Effector memory CD8-positive, alpha-beta T cell (primary cell): ENCODE data around the gene RNPS1.

Experiments
- ATAC-seq: fragments of 150-1000 bp; cut with Tn5 transposase; replicated peaks from 2 replicates; pipeline ENCODE4 v1.10.0; 2021; ENCODE audit warnings: mild to moderate bottlenecking, moderate library complexity
- DNase-seq, 3 experiments: peaks; one replicate each; pipeline ENCODE4 v3.0.0; 2021
- H3K27ac Mint-ChIP-seq, 2 donors: one replicate each; pipeline ENCODE4 v1.8.0; 2022; ENCODE audit warnings: mild to moderate bottlenecking in 2 of 2, mixed read lengths in 2 of 2, moderate library complexity in 2 of 2
- H3K27me3 Mint-ChIP-seq, 2 donors: one replicate each; pipeline ENCODE4 v1.8.0; 2022; ENCODE audit warnings: mixed read lengths in 2 of 2
- H3K36me3 Mint-ChIP-seq: one replicate; pipeline ENCODE4 v1.8.0; 2022; ENCODE audit warnings: mild to moderate bottlenecking, moderate library complexity, mixed read lengths; ENCODE audit not compliant: insufficient read depth
- H3K4me1 Mint-ChIP-seq, 2 donors: one replicate each; pipeline ENCODE4 v1.8.0; 2022; ENCODE audit warnings: low read depth in 2 of 2, mixed read lengths in 2 of 2
- H3K4me3 Mint-ChIP-seq, 2 donors: one replicate each; pipeline ENCODE4 v1.8.0; 2022; ENCODE audit warnings: mild to moderate bottlenecking in 2 of 2, mixed read lengths in 2 of 2, moderate library complexity in 2 of 2
- H3K9me3 Mint-ChIP-seq, 2 donors: one replicate each; pipeline ENCODE4 v1.8.0; 2022; ENCODE audit warnings: mixed read lengths in 2 of 2

The RNPS1 gene

DNA sequence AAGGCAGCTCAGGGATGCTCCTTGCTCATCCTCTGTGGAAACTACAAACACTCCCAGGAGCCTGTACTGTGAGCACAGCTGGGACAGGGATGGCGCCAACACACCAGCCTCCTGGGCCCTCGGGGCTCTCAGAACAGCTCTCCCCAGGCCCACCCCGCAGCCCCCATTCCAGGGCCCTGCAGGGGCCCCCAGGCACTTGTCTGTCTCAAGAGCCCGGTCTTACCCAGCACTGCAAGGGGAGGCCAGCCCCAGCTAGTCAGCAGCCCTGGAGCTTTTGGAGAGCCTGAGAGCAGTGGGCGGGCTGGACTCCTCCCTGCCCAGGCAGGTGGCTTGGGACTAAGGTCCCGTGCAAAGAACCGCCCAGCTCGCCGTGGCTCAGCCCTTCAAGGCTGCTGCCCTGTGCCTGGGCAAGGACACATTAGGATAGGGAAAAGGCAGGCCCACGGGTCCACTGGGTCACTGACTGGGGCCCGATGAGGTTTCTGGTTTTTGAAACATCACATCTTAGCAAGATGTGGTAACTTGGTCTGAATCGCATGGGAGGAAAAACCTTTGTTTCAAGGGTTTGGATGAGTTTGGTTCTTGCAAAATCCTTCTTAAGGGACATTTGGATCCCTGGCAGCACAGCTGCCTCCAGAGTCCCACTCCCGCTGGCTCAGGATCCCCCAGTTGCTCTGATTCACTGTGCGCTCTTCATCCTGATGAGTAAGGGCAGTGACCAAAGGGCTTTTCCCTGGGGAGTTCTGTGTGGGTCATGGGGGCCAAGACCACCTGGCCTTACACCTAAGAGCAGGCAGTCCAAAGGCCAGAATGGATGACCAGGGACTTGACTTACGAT, 28.9 kb downstream of the RNPS1 start:
- Mint-ChIP-seq H3K36me3 (peaks cover 6% of the 10 kb centered on the region), H3K4me1 (no peaks in the 10 kb centered on the region), H3K4me3 (no peak overlapping the region), H3K27me3 (no peaks in the 10 kb centered on the region), H3K27ac (no peak overlapping the region), H3K9me3 (no peaks in the 10 kb centered on the region)
- DNase-seq (no peak), ATAC-seq (no peak)

DNA sequence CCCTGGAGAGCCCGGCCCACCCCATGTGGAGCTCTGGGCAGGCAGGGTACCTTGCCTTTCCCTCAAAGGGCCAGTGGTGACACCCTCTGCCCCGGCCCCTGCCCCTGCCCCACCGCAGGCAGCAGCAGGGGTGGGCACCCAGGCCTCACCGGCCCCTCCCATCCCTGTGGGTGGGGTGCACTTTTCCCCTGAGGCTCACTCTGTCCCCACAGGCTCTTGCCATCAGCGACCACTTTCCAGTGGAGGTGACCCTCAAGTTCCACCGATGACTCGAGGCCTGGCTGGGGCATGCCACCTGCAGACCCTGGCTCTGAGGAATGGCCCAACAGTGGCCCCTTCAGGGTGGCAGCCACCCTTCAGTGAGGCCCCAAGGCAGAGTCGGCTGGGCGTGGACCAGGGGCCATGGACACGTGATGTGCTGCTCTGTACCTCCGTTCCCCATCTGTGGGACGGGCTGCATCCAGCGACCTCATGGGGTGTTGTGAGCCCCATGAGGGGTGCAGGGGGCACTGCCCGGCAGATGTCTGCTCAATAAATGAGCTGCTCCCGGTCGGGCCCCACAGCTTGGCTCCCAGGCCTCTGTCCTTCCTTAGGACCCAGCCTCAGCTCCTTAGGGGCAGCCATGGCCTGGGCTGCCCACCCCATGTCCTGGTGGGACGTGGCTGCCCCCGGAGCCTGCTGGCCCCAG, 29.6 kb downstream of the RNPS1 start:
- H3K27me3 Mint-ChIP-seq = no peaks in the 10 kb centered on the region
- H3K36me3 Mint-ChIP-seq = peaks cover 11% of the 10 kb centered on the region
- no peak overlapping the region for H3K4me3 Mint-ChIP-seq
- DNase-seq (no peak), ATAC-seq (no peak)
- H3K9me3 Mint-ChIP-seq = no peaks in the 10 kb centered on the region
- peaks cover 0 to 2% of the 10 kb centered on the region in 2 donors for H3K4me1 Mint-ChIP-seq
- no peak overlapping the region for H3K27ac Mint-ChIP-seq

DNA sequence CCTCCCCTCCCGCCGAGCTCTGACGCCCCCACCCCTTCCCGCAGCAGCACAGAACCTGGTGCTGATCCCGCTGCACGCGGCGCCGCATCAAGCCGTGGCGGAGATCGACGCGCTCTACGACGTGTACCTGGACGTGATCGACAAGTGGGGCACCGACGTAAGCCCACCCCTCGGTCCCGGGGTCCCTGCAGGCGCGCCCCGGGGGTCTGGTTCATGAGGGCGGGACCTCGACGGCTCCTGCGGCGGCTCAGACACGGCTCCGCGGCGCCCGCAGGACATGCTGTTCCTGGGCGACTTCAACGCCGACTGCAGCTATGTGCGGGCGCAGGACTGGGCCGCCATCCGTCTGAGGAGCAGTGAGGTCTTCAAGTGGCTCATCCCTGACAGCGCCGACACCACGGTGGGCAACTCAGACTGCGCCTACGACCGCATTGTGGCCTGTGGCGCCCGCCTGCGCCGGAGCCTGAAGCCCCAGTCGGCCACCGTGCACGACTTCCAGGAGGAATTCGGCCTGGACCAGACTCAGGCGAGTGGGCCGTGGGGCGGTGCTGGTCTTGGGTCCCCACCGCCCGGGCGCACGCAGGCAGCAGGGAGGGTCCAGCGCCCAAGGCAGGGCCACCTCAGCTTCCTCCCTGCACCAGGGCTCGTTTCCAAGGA, 30.3 kb downstream of the RNPS1 start:
- DNase-seq (no peak), ATAC-seq (no peak)
- H3K27ac Mint-ChIP-seq = no peak overlapping the region
- peaks cover 11% of the 10 kb centered on the region for H3K36me3 Mint-ChIP-seq
- H3K9me3 Mint-ChIP-seq = no peaks in the 10 kb centered on the region
- peaks cover 0 to 2% of the 10 kb centered on the region in 2 donors for H3K4me1 Mint-ChIP-seq
- no peaks in the 10 kb centered on the region for H3K27me3 Mint-ChIP-seq
- H3K4me3 Mint-ChIP-seq = no peak overlapping the region

DNA sequence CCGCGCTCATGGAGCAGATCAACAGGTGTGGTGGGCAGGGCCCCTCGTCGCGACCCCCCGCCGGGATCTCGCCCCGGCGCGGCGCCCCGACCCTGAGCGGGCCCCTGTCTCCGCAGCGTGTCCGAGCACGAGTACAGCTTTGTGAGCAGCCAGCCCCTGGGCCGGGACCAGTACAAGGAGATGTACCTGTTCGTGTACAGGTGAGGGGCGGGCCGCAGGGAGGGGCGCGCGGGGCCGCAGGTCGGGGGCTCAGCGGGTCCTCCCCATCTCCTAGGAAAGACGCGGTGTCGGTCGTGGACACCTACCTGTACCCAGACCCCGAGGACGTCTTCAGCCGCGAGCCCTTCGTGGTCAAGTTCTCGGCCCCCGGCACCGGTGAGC, 30.8 kb downstream of the RNPS1 start:
- no peak for ATAC-seq
- Mint-ChIP-seq H3K27me3 (no peaks in the 10 kb centered on the region), H3K4me3 (no peak overlapping the region)

DNA sequence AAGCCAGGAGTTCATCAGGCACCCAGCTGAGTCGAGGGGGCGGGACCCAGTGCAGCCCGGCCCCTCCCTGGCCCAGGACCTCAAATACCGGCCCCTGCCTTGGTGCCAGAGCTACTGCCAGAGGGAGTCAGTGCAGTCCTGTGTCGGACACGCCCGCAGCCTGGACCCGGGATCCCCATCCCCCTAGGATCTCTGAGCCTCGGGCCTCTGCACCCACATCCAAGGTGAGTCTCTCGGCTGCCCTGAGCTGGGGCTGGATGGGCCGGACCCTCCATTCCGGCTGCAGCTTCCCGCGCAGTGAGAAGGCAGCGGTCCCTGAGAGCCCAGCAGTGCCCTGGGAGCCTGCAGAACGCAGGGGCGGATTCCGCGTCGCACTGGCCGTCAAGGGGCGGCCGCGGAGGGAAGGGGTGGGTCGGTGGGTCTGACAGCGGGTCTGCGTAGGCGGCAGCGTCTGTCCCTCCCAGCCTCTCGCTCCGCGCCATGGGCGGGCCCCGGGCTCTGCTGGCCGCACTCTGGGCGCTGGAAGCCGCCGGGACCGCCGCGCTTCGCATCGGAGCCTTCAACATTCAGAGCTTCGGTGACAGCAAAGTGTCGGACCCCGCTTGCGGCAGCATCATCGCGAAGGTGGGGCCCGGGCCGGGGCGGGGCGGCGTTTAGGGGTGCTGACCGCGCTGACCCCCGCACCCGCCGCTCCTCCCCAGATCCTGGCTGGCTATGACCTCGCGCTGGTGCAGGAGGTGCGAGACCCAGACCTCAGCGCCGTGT, 31.4 kb downstream of the RNPS1 start, which contains the start of gene DNASE1L2:
DNASE1L2 (plus strand) TSS at position 108 of the 765 bp plus-strand sequence; CDS start at position 481, 373 bp downstream.
- peaks cover 0 to 2% of the 10 kb centered on the region in 2 donors for H3K4me1 Mint-ChIP-seq
- no peak for DNase-seq
- H3K36me3 Mint-ChIP-seq = peaks cover 10% of the 10 kb centered on the region
- peak within 1 kb of the TSS in 1 of 2 donors; percentile 14 for H3K4me3 Mint-ChIP-seq
- no peak within 1 kb of the TSS for H3K27ac Mint-ChIP-seq
- no peaks in the 10 kb centered on the region for H3K9me3 Mint-ChIP-seq
- H3K27me3 Mint-ChIP-seq = no peaks in the 10 kb centered on the region
- ATAC-seq = no peak

More for the DNA sequence above, 30.8 kb downstream of the RNPS1 start:
- H3K27ac Mint-ChIP-seq = no peak overlapping the region
- H3K4me1 Mint-ChIP-seq = peaks cover 0 to 2% of the 10 kb centered on the region in 2 donors
- DNase-seq = no peak
- H3K9me3 Mint-ChIP-seq = no peaks in the 10 kb centered on the region
- peaks cover 11% of the 10 kb centered on the region for H3K36me3 Mint-ChIP-seq

DNA sequence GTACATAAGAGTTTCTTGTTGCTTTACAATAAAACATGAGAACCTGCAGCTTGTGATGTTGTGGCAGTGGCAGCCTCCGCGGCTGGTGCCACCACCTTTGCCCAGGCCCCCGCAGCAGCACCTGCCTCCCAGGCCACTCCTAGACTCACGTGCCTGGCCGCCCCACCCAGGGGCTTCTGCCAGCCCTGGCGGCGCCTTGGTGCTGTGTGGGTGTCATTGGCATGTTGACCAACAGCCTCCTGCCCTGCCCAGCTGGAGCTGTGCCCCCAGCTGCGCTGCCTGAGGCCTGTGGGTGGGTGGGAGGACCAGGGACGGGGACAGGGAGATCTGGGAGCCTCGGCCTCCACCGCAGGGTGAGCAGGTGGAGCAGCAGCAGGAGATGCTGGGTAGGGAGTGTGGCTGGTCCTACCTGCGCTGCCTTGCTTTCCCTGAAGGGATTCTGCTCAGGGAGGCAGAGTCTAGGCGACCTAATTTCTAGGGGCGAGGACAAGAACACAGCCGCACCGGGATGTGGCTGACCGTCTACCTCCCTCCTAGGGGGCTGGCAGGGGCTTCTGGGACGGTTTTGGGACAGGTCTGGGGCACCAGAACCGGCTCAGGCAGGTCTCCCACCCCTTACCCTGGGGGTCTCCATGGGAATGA, 32.1 kb downstream of the RNPS1 start:
- Mint-ChIP-seq H3K9me3 (no peaks in the 10 kb centered on the region), H3K4me1 (peaks cover 0 to 2% of the 10 kb centered on the region in 2 donors), H3K27ac (no peak overlapping the region), H3K4me3 (peak overlapping the region in 1 of 2 donors; percentile 14), H3K36me3 (peaks cover 10% of the 10 kb centered on the region), H3K27me3 (no peaks in the 10 kb centered on the region)
- DNase-seq = no peak
- ATAC-seq = no peak

DNA sequence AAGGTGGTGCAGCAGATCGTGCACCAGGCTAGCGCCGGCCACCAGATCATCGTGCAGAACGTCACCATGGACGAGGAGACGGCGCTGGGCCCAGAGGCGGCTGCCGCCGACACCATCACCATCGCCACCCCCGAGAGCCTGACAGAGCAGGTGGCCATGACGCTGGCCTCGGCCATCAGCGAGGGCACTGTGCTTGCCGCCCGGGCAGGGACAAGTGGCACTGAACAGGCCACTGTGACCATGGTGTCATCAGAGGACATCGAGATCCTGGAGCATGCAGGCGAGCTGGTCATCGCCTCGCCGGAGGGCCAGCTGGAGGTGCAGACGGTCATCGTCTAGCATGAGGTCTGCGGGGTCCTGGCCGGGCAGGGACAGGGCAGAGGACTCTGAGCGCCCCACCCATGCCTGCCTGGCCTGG, 32.7 kb downstream of the RNPS1 start:
- peaks cover 13% of the 10 kb centered on the region for H3K36me3 Mint-ChIP-seq
- H3K27me3 Mint-ChIP-seq = no peaks in the 10 kb centered on the region
- no peak overlapping the region for H3K27ac Mint-ChIP-seq
- DNase-seq (no peak), ATAC-seq (no peak)
- no peak overlapping the region for H3K4me3 Mint-ChIP-seq
- no peaks in the 10 kb centered on the region for H3K9me3 Mint-ChIP-seq
- peaks cover 0 to 2% of the 10 kb centered on the region in 2 donors for H3K4me1 Mint-ChIP-seq

DNA sequence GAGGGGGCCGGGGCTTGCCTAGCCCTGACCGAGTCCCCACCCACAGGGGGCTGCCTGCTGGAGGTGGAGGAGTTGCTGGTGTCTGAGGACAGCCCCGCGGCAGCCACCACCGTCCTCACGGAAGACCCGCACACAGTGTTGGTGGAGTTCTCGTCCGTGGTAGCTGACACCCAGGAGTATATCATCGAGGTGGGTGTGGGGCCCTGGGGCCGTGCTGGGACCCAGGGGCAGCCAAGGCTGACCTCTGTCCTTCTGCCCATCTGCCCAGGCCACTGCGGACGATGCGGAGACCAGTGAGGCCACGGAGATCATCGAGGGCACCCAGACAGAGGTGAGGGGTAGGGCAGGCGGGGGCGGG, 33.1 kb downstream of the RNPS1 start:
- Mint-ChIP-seq H3K36me3 (peaks cover 16% of the 10 kb centered on the region), H3K9me3 (no peaks in the 10 kb centered on the region), H3K4me3 (no peak overlapping the region), H3K27ac (no peak overlapping the region), H3K27me3 (no peaks in the 10 kb centered on the region), H3K4me1 (peaks cover 0 to 2% of the 10 kb centered on the region in 2 donors)
- ATAC-seq (no peak), DNase-seq (no peak)

DNA sequence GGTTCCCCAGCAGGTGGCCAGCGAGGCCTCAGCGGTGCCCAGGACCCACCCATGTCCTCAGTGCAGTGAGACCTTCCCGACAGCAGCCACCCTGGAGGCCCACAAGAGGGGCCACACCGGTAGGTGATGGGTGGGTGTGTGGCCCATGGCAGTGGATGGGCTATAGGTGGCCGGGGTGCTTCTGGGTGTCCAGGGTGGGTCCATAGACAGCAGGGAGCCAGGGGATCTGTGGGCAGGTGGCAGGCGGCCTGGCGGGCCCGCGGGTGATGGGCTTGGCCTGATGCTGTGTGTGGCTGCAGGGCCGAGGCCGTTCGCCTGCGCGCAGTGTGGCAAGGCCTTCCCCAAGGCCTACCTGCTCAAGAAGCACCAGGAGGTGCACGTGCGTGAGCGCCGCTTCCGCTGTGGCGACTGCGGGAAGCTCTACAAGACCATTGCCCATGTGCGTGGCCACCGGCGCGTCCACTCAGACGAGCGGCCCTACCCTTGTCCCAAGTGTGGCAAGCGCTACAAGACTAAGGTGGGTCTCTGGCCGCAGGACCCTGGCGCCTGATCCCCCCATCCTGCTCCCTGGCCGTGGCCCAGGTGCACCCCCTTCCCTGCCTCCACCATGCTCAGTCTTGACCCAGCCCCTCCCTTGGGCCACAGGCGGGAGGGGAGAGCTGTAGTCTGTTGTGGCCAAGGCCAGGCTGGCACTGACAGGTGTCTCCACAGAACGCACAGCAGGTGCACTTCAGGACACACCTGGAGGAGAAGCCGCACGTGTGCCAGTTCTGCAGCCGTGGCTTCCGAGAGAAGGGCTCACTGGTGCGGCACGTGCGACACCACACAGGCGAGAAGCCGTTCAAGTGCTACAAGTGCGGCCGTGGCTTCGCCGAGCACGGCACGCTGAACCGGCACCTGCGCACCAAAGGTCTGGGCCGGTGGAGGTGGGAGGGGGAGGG, 33.8 kb downstream of the RNPS1 start:
- Mint-ChIP-seq H3K27me3 (no peaks in the 10 kb centered on the region), H3K9me3 (no peaks in the 10 kb centered on the region), H3K36me3 (peaks cover 21% of the 10 kb centered on the region), H3K4me3 (no peak overlapping the region), H3K27ac (no peak overlapping the region), H3K4me1 (peaks cover 0 to 2% of the 10 kb centered on the region in 2 donors)
- DNase-seq = no peak
- no peak for ATAC-seq

DNA sequence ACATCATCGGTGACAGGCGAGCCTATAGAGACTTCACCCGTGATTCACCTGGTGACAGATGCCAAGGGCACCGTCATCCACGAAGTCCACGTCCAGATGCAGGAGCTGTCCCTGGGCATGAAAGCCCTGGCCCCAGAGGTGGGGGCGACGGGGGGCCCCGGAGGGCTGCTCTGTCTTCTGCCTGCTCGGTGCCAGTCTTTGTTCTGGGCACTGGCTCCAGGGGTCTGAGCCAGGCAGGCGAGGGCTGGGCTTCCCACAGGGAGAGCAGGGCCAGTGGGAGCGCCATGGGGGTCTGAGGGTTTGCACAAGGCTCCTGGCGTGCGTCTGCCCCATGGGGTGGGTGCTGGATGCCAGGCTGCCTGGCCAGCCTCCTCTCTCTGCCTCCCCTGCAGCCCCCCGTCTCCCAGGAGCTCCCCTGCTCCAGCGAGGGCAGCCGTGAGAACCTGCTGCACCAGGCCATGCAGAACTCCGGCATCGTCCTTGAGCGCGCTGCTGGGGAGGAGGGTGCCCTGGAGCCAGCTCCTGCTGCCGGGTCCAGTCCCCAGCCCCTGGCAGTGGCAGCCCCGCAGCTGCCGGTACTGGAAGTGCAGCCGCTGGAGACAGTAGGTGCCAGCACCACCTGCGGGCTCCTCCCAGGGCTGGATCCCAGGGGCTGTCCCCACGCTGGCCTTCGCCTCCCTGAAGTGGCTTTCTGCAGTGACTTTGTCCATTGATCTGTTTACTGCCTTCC, 34.7 kb downstream of the RNPS1 start:
- ATAC-seq (no peak), DNase-seq (no peak)
- peaks cover 0 to 2% of the 10 kb centered on the region in 2 donors for H3K4me1 Mint-ChIP-seq
- no peaks in the 10 kb centered on the region for H3K27me3 Mint-ChIP-seq
- no peaks in the 10 kb centered on the region for H3K9me3 Mint-ChIP-seq
- no peak overlapping the region for H3K27ac Mint-ChIP-seq
- H3K36me3 Mint-ChIP-seq = peaks cover 24% of the 10 kb centered on the region
- H3K4me3 Mint-ChIP-seq = no peak overlapping the region

DNA sequence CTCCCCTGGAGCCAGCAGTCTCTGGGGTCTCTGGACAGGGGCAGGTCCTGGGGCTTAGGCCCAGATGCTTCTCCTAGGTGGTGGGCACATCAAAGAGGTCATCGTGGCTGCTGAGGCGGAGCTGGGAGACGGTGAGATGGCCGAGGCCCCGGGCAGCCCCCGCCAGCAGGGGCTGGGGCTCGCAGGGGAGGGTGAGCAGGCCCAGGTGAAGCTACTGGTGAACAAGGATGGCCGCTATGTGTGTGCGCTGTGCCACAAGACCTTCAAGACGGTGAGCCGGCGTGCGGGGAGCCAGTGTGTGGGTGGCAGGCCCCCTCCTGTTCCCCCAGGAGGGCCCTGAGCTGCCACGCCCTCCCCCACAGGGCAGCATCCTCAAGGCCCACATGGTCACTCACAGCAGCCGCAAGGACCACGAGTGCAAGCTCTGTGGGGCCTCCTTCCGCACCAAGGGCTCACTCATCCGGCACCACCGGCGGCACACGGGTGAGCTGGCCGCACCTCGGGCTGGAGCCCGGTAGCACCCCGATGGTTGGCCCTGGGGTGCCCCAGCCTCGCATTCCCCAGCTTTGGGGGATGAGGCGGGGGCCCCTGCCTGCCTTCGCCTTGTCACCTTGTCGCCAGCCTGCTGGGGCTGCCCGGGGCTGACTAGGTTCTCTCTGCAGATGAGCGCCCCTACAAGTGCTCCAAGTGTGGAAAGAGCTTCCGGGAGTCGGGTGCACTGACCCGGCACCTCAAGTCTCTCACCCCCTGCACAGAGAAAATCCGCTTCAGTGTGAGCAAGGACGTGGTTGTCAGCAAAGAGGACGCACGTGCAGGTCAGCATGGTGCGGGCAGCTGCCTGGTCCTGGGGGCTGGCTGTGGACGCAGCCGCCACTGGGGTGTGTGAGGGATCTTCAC, 35.6 kb downstream of the RNPS1 start:
- no peak for ATAC-seq
- no peak overlapping the region for H3K27ac Mint-ChIP-seq
- H3K36me3 Mint-ChIP-seq = peaks cover 26% of the 10 kb centered on the region

More for the DNA sequence above, 35.6 kb downstream of the RNPS1 start:
- no peaks in the 10 kb centered on the region for H3K9me3 Mint-ChIP-seq
- no peak overlapping the region for H3K4me3 Mint-ChIP-seq
- peaks cover 0 to 2% of the 10 kb centered on the region in 2 donors for H3K4me1 Mint-ChIP-seq
- no peak for DNase-seq
- no peaks in the 10 kb centered on the region for H3K27me3 Mint-ChIP-seq
